ENCODE measurements around the gene PDE4D. TPM values are rescaled to one million over a fixed set of nuclear protein-coding genes. Genes with fewer than 3 reads are reported as not detected.
A peak's percentile ranks its signal among the peaks of the same experiment; 100 is the strongest.

PDE4D gene
- total and polyA plus RNA-seq, 2 experiments from 2014 or later: 4.3 to 9.7 TPM

- in situ Hi-C loops (cut with MboI): no loop called here
- no peak overlapping the region for H3K27ac ChIP-seq
- TF ChIP-seq EZH2phosphoT487 (IDR thresholded peaks at IDR 0.05; ENCODE audit: insufficient read depth, low read depth): no peak
- no peak for TF ChIP-seq EZH2 (IDR thresholded peaks at IDR 0.05; ENCODE audit: insufficient read depth, poor library complexity, severe bottlenecking)
These were observed 405.5 kb downstream of the PDE4D start for GRCh38 chr5:59487772-59488729.

DNA sequence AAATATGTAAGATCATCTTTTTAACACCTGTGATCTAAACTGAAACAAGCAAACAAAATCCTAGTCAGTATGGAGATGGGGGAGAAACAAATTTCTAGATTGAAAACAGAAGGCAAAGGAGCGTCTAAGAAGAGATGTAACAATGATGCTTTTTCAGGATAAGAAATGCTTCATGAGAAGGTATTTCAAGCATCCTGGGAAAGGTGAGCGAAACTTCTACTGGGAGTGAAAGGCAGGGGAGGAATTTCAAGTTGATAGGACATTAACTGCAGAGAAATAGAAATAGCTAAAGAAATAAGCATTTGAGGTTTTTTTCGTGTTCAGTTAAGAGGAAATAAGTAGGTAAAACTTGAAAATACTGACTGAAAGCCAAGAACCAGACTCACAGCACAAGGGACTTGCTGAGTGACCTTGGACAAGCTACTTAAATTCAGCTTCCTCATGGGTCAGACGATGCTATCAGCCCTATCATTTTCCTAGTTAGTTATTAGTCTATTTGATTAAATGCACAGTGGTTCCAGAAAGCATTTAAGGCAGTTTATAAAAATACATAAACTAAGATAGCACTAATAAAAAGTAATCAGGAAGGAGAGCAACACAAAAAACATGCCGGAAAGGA lies 406.3 kb downstream of the PDE4D start:
- TF ChIP-seq EZH2phosphoT487 (IDR thresholded peaks at IDR 0.05; ENCODE audit: insufficient read depth, low read depth) (no peak), EZH2 (IDR thresholded peaks at IDR 0.05; ENCODE audit: insufficient read depth, poor library complexity, severe bottlenecking) (no peak)
- H3K4me1 ChIP-seq (ENCODE audit: insufficient read depth): peaks cover 24% of the 10 kb centered on the region
- WGBS, 2 experiments (ENCODE audit: low coverage in 1 of 2, low lambda C conversion rate in 2 of 2, missing lambda C conversion rate in 2 of 2): 85% methylated on average over 5 of the region's 5 CpGs
- H3K27me3 ChIP-seq (replicated peaks; ENCODE audit: insufficient read depth): 0 out of 2 replicates have a peak, but pooled peaks cover 5% of the 10 kb centered on the region
- no peak overlapping the region for H3K27ac ChIP-seq
- no peaks in the 10 kb centered on the region for H3K9me2 ChIP-seq (ENCODE audit: insufficient read depth)
- no peak for DNase-seq
- H3K9me3 ChIP-seq (ENCODE audit: low read depth): no peaks in the 10 kb centered on the region
- in situ Hi-C loops (cut with MboI): no loop called here
- no peak overlapping the region for H3K4me3 ChIP-seq
- no peaks in the 10 kb centered on the region for H3K36me3 ChIP-seq (ENCODE audit: low read depth)
- H3F3A ChIP-seq (ENCODE audit: insufficient read depth): no peaks in the 10 kb centered on the region
- no peaks in the 10 kb centered on the region for H3K79me2 ChIP-seq (ENCODE audit: insufficient read depth)
- no peaks in the 10 kb centered on the region for H4K20me1 ChIP-seq (ENCODE audit: insufficient read depth)
- H2AFZ ChIP-seq: no peak overlapping the region
- no peak overlapping the region for H3K4me2 ChIP-seq (ENCODE audit: unreplicated experiment)
- no peak overlapping the region for H3K9ac ChIP-seq

More at GRCh38 chr5:59487772-59488729, 405.5 kb downstream of the PDE4D start:
- H2AFZ ChIP-seq: no peak overlapping the region
- H3K9ac ChIP-seq: no peak overlapping the region
- H3K9me3 ChIP-seq (ENCODE audit: low read depth): no peaks in the 10 kb centered on the region
- no peak overlapping the region for H3K4me3 ChIP-seq
- no peak overlapping the region for H3K4me2 ChIP-seq (ENCODE audit: unreplicated experiment)
- no peaks in the 10 kb centered on the region for H3K9me2 ChIP-seq (ENCODE audit: insufficient read depth)
- H3K27me3 ChIP-seq (replicated peaks; ENCODE audit: insufficient read depth): 0 out of 2 replicates have a peak, but pooled peaks cover 5% of the 10 kb centered on the region
- peaks cover 24% of the 10 kb centered on the region for H3K4me1 ChIP-seq (ENCODE audit: insufficient read depth)
- H4K20me1 ChIP-seq (ENCODE audit: insufficient read depth): no peaks in the 10 kb centered on the region
- H3K36me3 ChIP-seq (ENCODE audit: low read depth): no peaks in the 10 kb centered on the region
- 76 to 77% methylated on average over 7 of the region's 7 CpGs for WGBS, 2 experiments (ENCODE audit: low coverage in 1 of 2, low lambda C conversion rate in 2 of 2, missing lambda C conversion rate in 2 of 2)
- H3K79me2 ChIP-seq (ENCODE audit: insufficient read depth): no peaks in the 10 kb centered on the region
- H3F3A ChIP-seq (ENCODE audit: insufficient read depth): no peaks in the 10 kb centered on the region
- DNase-seq: no peak

- 0 out of 2 replicates have a peak, but pooled peaks cover 5% of the 10 kb centered on the region for H3K27me3 ChIP-seq (replicated peaks; ENCODE audit: insufficient read depth)
These were observed 407.0 kb downstream of the PDE4D start for GRCh38 chr5:59486508-59486907.

GRCh38 chr5:59485629-59486439 lies 407.7 kb downstream of the PDE4D start:
- DNase-seq: peak; percentile 8
- no peaks in the 10 kb centered on the region for H3K9me3 ChIP-seq (ENCODE audit: low read depth)
- H2AFZ ChIP-seq: no peak overlapping the region
- no peaks in the 10 kb centered on the region for H4K20me1 ChIP-seq (ENCODE audit: insufficient read depth)
- H3K9me2 ChIP-seq (ENCODE audit: insufficient read depth): no peaks in the 10 kb centered on the region
- H3K27ac ChIP-seq: no peak overlapping the region
- no peaks in the 10 kb centered on the region for H3K36me3 ChIP-seq (ENCODE audit: low read depth)
- no peak overlapping the region for H3K4me3 ChIP-seq
- no peaks in the 10 kb centered on the region for H3F3A ChIP-seq (ENCODE audit: insufficient read depth)
- H3K4me2 ChIP-seq (ENCODE audit: unreplicated experiment): no peak overlapping the region
- peaks cover 24% of the 10 kb centered on the region for H3K4me1 ChIP-seq (ENCODE audit: insufficient read depth)
- H3K9ac ChIP-seq: no peak overlapping the region
- TF ChIP-seq EZH2 (IDR thresholded peaks at IDR 0.05; ENCODE audit: insufficient read depth, poor library complexity, severe bottlenecking): no peak
- no peak for TF ChIP-seq EZH2phosphoT487 (IDR thresholded peaks at IDR 0.05; ENCODE audit: insufficient read depth, low read depth)
- no peaks in the 10 kb centered on the region for H3K79me2 ChIP-seq (ENCODE audit: insufficient read depth)
- in situ Hi-C loops (cut with MboI): no loop called here
- 0 out of 2 replicates have a peak, but pooled peaks cover under 1% of the 10 kb centered on the region for H3K27me3 ChIP-seq (replicated peaks; ENCODE audit: insufficient read depth)
- 13 to 16% methylated on average over 2 of the region's 2 CpGs for WGBS, 2 experiments (ENCODE audit: low coverage in 1 of 2, low lambda C conversion rate in 2 of 2, missing lambda C conversion rate in 2 of 2)

More at GRCh38 chr5:59486508-59486907, 407.0 kb downstream of the PDE4D start:
- no peak for DNase-seq
- in situ Hi-C loops (cut with MboI): no loop called here
- Histone ChIP-seq H3K36me3 (ENCODE audit: low read depth) (no peaks in the 10 kb centered on the region), H3K9ac (no peak overlapping the region), H3K4me1 (ENCODE audit: insufficient read depth) (peaks cover 24% of the 10 kb centered on the region), H3K4me3 (no peak overlapping the region), H3K27ac (no peak overlapping the region), H3F3A (ENCODE audit: insufficient read depth) (no peaks in the 10 kb centered on the region), H2AFZ (no peak overlapping the region), H4K20me1 (ENCODE audit: insufficient read depth) (no peaks in the 10 kb centered on the region), H3K4me2 (ENCODE audit: unreplicated experiment) (no peak overlapping the region), H3K79me2 (ENCODE audit: insufficient read depth) (no peaks in the 10 kb centered on the region), H3K9me3 (ENCODE audit: low read depth) (no peaks in the 10 kb centered on the region), H3K9me2 (ENCODE audit: insufficient read depth) (no peaks in the 10 kb centered on the region)
- WGBS, 2 experiments (ENCODE audit: low coverage in 1 of 2, low lambda C conversion rate in 2 of 2, missing lambda C conversion rate in 2 of 2): 93 to 94% methylated on average over 2 of the region's 2 CpGs
- TF ChIP-seq EZH2 (IDR thresholded peaks at IDR 0.05; ENCODE audit: insufficient read depth, poor library complexity, severe bottlenecking) (no peak), EZH2phosphoT487 (IDR thresholded peaks at IDR 0.05; ENCODE audit: insufficient read depth, low read depth) (no peak)

Measured in GM23248 (cell line).